Stimulated activated CD8-positive, alpha-beta memory T cell treated with anti-CD3 and anti-CD28 coated beads, Interleukin-4, amount 100 ng/mL, for 24 hours (primary cell): Measurements from ENCODE around the gene BSPRY.
"Not testable (repeated sequence)": the region's sequence is repeated elsewhere in the genome, so short reads cannot be mapped to it uniquely, and the experiment has no call there.

Experiments used
- DNase-seq: peaks from one replicate; pipeline ENCODE4 v3.0.0-alpha.2; 2020; ENCODE audit warnings: low read depth

BSPRY gene

GRCh38 chr9:113341712-113342410 lies 7.5 kb upstream of the BSPRY start:
- DNase-seq, result no peak

GRCh38 chr9:113343732-113344231 lies 5.6 kb upstream of the BSPRY start:
- no peak for DNase-seq

GRCh38 chr9:113345190-113345589 lies 4.2 kb upstream of the BSPRY start:
- no peak for DNase-seq

- no peak for DNase-seq
Measured at GRCh38 chr9:113345671-113346070, 3.7 kb upstream of the BSPRY start.

- no peak for DNase-seq
Measured at GRCh38 chr9:113348437-113348836, 904 bp upstream of the BSPRY start.

- no peak for DNase-seq
Measured at GRCh38 chr9:113349066-113349444, 286 bp upstream of the BSPRY start.

- DNase-seq, result no peak
Measured at GRCh38 chr9:113350107-113350661, 843 bp downstream of the BSPRY start.

GRCh38 chr9:113350937-113351336 lies 1.6 kb downstream of the BSPRY start:
- DNase-seq, result no peak

- no peak for DNase-seq
Measured at GRCh38 chr9:113352006-113352405, 2.7 kb downstream of the BSPRY start.

- DNase-seq, result no peak
Measured at GRCh38 chr9:113352411-113352810, 3.1 kb downstream of the BSPRY start.

- DNase-seq, result no peak
Measured at GRCh38 chr9:113355040-113355596, 5.8 kb downstream of the BSPRY start.

GRCh38 chr9:113356686-113357292 lies 7.4 kb downstream of the BSPRY start:
- no peak for DNase-seq

GRCh38 chr9:113359385-113359784 lies 10.0 kb downstream of the BSPRY start:
- DNase-seq, result no peak

GRCh38 chr9:113360242-113360842 lies 11.0 kb downstream of the BSPRY start:
- no peak for DNase-seq

GRCh38 chr9:113361304-113362018 lies 12.1 kb downstream of the BSPRY start:
- no peak for DNase-seq

- DNase-seq, result no peak
Measured at GRCh38 chr9:113363336-113363735, 14.0 kb downstream of the BSPRY start.

- no peak for DNase-seq
Measured at GRCh38 chr9:113364951-113365350, 15.6 kb downstream of the BSPRY start.

GRCh38 chr9:113365652-113366051 lies 16.3 kb downstream of the BSPRY start:
- DNase-seq, result not testable (repeated sequence)

- no peak for DNase-seq
Measured at GRCh38 chr9:113368348-113368981, 19.1 kb downstream of the BSPRY start.

GRCh38 chr9:113368982-113369854 lies 19.9 kb downstream of the BSPRY start:
- no peak for DNase-seq

GRCh38 chr9:113369855-113370140 lies 20.5 kb downstream of the BSPRY start:
- DNase-seq, result no peak
